CD4-positive, alpha-beta T cell (primary cell): ENCODE measurements around the gene PTPRT. TPM values are rescaled to one million over a fixed set of nuclear protein-coding genes. Genes with fewer than 3 reads are reported as not detected.
"Not testable (repeated sequence)": the region's sequence is repeated elsewhere in the genome, so short reads cannot be mapped to it uniquely, and the experiment has no call there.

Experiments used
- ATAC-seq: fragments of 200-7000 bp; cut with Tn5 transposase; one replicate; pipeline ENCODE4 v1.10.0; 2022; ENCODE audit warnings: mild to moderate bottlenecking; ENCODE audit not compliant: poor library complexity
- CTCF ChIA-PET: fragments of 350-600 bp; sonication (Branson Sonifier 250); formaldehyde crosslinking; loops from one replicate; lab custom pipeline; 2021; ENCODE audit warnings: antibody characterized with exemption, inconsistent platforms; lab: Charles Lee
- POLR2A ChIA-PET: fragments of 350-600 bp; sonication (Branson Sonifier 250); formaldehyde crosslinking; loops from one replicate; lab custom pipeline; 2021; ENCODE audit warnings: antibody characterized with exemption, inconsistent platforms; lab: Charles Lee
- DNase-seq, 14 experiments: peaks; one replicate each; pipeline ENCODE4 v3.0.0-alpha.2; 2013 to 2020; ENCODE audit warnings: mixed read lengths in 2 of 14
- H3K27ac ChIP-seq, 2 donors: one replicate each; pipeline versions ENCODE4 v1.5.1 to v1.7.0; 2013; ENCODE audit warnings: low read length in 2 of 2, low read depth in 1 of 2, mild to moderate bottlenecking in 1 of 2
- H3K27me3 ChIP-seq, 2 experiments: 1 replicate in 1 of 2; 2 replicates in 1 of 2; pipeline versions ENCODE4 v1.6.1 to v1.7.0; 2013; ENCODE audit warnings: low read length in 2 of 2, control low read depth in 1 of 2, mild to moderate bottlenecking in 1 of 2, moderate library complexity in 1 of 2; ENCODE audit not compliant: insufficient read depth in 2 of 2, control insufficient read depth in 1 of 2
- H3K36me3 ChIP-seq: one replicate; pipeline ENCODE4 v1.6.1; 2013; ENCODE audit warnings: low read length, control low read depth; ENCODE audit not compliant: insufficient read depth
- H3K4me1 ChIP-seq: one replicate; pipeline ENCODE4 v1.6.1; 2013; ENCODE audit warnings: low read length, control low read depth; ENCODE audit not compliant: insufficient read depth
- H3K4me3 ChIP-seq: one replicate; pipeline ENCODE4 v1.5.1; 2013; ENCODE audit warnings: mild to moderate bottlenecking, low read length, moderate library complexity
- H3K9me3 ChIP-seq, 2 experiments: 1 replicate in 1 of 2; 2 replicates in 1 of 2; pipeline versions ENCODE4 v1.6.1 to v1.7.0; 2013; ENCODE audit warnings: low read length in 2 of 2, mild to moderate bottlenecking in 2 of 2, control low read depth in 1 of 2, moderate library complexity in 1 of 2; ENCODE audit not compliant: control insufficient read depth in 1 of 2, insufficient read depth in 1 of 2
- H3K27ac Mint-ChIP-seq: one replicate; pipeline ENCODE4 v1.8.0; 2020; ENCODE audit warnings: mixed read lengths
- H3K27me3 Mint-ChIP-seq: one replicate; pipeline ENCODE4 v1.8.0; 2021; ENCODE audit warnings: mixed read lengths
- H3K36me3 Mint-ChIP-seq: one replicate; pipeline ENCODE4 v1.8.0; 2021; ENCODE audit warnings: low read depth, mixed read lengths
- H3K4me1 Mint-ChIP-seq: one replicate; pipeline ENCODE4 v1.8.0; 2021; ENCODE audit warnings: low read depth, mixed read lengths
- H3K4me3 Mint-ChIP-seq: one replicate; pipeline ENCODE4 v1.8.0; 2020; ENCODE audit warnings: mild to moderate bottlenecking, mixed read lengths
- H3K9me3 Mint-ChIP-seq: one replicate; pipeline ENCODE4 v1.8.0; 2020; ENCODE audit warnings: mixed read lengths
- intact Hi-C, 2 experiments: fragments of 100-400 bp; cut with DNase I in 1 of 2; cut with micrococcal nuclease in 1 of 2; formaldehyde crosslinking; loops; one replicate each; pipeline versions ENCODE4 v1.15.1 to v1.9.0; 2023 to 2025; cut with DNase I, micrococcal nuclease
- total RNA-seq, 174 experiments: library from RNA in 2 of 174; stranded (reverse) in 2 of 174; gene quantifications; one replicate each; pipeline ENCODE4 v1.2.3 and lab custom pipeline; 2021 to 2026
- TF ChIP-seq, protein P1 (sequence below): fragments of 200-600 bp; IDR thresholded peaks from one replicate; pipeline ENCODE4 v1.8.0; 2022; ENCODE audit warnings: antibody characterized with exemption, mild to moderate bottlenecking

PTPRT gene
- total RNA-seq, 2 experiments from 2014 or later = not detected

DNA sequence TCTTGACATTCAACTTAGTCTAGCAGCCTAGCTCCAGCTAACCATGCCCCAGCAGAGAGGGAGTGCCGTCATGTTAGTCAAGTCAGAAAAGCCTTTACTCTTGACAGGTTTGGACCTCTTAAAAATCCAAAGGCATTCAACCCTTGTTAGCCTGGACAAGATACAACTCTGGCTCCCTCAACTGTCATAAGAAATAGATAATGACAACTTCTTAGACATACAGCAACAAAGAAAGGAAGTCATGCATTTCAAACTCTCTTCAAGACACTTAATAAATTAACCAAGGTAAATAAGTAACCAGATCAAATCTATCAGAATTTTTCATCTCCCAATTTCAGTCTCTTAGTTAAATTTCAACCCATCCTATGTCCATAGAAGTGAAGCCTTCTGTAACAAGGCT lies 22.7 kb downstream of the PTPRT start:
- Histone ChIP-seq H3K36me3 (no peaks in the 10 kb centered on the region), H3K9me3 (no peaks in the 10 kb centered on the region), H3K27ac (no peak overlapping the region), H3K27me3 (no peaks in the 10 kb centered on the region), H3K4me3 (no peak overlapping the region), H3K4me1 (no peaks in the 10 kb centered on the region)
- Mint-ChIP-seq H3K27me3 (peaks cover 13% of the 10 kb centered on the region), H3K27ac (no peak overlapping the region), H3K4me1 (no peaks in the 10 kb centered on the region), H3K9me3 (peaks cover 2% of the 10 kb centered on the region), H3K4me3 (no peak overlapping the region), H3K36me3 (no peaks in the 10 kb centered on the region)
- ChIA-PET CTCF (no interaction called here), POLR2A (no interaction called here)
- intact Hi-C loops = no loop called here
- DNase-seq (no peak), ATAC-seq (no peak)
- TF ChIP-seq, protein P1, sequence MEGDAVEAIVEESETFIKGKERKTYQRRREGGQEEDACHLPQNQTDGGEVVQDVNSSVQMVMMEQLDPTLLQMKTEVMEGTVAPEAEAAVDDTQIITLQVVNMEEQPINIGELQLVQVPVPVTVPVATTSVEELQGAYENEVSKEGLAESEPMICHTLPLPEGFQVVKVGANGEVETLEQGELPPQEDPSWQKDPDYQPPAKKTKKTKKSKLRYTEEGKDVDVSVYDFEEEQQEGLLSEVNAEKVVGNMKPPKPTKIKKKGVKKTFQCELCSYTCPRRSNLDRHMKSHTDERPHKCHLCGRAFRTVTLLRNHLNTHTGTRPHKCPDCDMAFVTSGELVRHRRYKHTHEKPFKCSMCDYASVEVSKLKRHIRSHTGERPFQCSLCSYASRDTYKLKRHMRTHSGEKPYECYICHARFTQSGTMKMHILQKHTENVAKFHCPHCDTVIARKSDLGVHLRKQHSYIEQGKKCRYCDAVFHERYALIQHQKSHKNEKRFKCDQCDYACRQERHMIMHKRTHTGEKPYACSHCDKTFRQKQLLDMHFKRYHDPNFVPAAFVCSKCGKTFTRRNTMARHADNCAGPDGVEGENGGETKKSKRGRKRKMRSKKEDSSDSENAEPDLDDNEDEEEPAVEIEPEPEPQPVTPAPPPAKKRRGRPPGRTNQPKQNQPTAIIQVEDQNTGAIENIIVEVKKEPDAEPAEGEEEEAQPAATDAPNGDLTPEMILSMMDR = no peak

DNA sequence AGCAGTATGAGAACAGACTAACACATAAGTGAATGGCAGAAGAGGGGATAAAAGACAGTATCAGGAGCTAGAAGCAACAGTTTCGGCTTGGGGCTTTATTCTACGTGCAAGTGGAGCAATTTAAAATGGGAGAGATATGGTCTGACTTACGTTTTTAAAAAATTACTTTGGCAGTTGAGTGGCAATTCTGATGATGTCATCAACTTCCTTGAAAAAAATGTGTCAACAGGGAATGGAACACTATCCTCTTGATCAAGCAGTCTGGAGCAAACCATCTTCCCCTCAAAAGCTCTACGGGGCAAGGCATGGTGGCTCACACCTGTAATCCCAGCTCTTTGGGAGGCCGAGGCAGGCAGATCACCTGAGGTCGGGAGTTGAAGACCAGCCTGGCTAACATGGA lies 24.1 kb downstream of the PTPRT start:
- Mint-ChIP-seq H3K27ac (no peak overlapping the region), H3K4me3 (no peak overlapping the region), H3K9me3 (peaks cover 2% of the 10 kb centered on the region), H3K36me3 (no peaks in the 10 kb centered on the region), H3K27me3 (peaks cover 11% of the 10 kb centered on the region), H3K4me1 (no peaks in the 10 kb centered on the region)
- ATAC-seq (no peak), DNase-seq (no peak)
- Histone ChIP-seq H3K36me3 (no peaks in the 10 kb centered on the region), H3K4me3 (no peak overlapping the region), H3K27ac (no peak overlapping the region), H3K4me1 (no peaks in the 10 kb centered on the region), H3K27me3 (no peaks in the 10 kb centered on the region), H3K9me3 (peaks cover 0 to 3% of the 10 kb centered on the region in 2 experiments)
- intact Hi-C loops = no loop called here
- POLR2A ChIA-PET = no interaction called here
- CTCF ChIA-PET = no interaction called here
- TF ChIP-seq, protein P1 = no peak

DNA sequence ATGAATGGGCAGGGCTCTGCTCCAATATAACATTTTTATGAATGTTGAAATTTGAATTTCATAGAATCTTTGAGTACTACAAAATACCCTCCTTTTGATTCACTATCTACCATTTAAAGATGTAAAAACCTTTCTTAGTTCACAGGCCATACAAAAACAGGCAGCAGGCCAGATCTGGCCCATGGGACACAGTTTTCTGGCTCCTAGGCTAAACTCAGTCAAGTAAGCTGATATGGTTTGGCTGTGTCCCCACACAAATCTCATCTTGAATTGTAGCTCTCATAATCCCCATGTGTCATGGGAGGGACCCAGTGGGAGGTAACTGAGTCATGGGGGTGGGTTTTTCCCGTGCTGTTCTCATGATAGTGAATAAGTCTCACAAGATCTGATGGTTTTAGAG lies 25.0 kb downstream of the PTPRT start:
- H3K27ac ChIP-seq, intact Hi-C loops, POLR2A ChIA-PET, H3K36me3 Mint-ChIP-seq, H3K4me3 Mint-ChIP-seq, H3K4me3 ChIP-seq, H3K27ac Mint-ChIP-seq, H3K9me3 Mint-ChIP-seq, H3K9me3 ChIP-seq, H3K36me3 ChIP-seq, ATAC-seq, DNase-seq, H3K27me3 ChIP-seq, H3K4me1 Mint-ChIP-seq, H3K4me1 ChIP-seq, CTCF ChIA-PET: not testable (repeated sequence)
- peaks cover 11% of the 10 kb centered on the region for H3K27me3 Mint-ChIP-seq

DNA sequence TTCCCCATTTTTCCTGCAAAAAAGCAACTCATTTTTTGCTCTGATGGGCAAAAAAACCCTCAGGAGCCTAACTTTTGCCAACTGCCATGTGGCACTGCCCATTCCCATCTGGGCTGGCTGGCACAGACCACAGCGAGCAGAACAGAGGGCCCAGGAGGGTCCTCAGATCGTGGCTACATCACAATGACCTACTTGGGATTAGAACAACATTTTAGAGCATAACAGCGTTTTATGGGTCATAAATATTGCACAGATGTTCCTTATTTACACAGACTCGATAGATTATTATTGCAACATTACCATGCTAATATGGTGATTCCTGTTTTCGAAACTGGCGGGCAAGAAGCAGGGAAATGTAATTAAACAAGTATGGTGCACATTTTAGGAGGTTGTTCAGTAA lies 28.0 kb downstream of the PTPRT start:
- Mint-ChIP-seq H3K4me1 (no peaks in the 10 kb centered on the region), H3K9me3 (peaks cover 8% of the 10 kb centered on the region), H3K27ac (no peak overlapping the region), H3K27me3 (peaks cover 19% of the 10 kb centered on the region), H3K4me3 (no peak overlapping the region), H3K36me3 (no peaks in the 10 kb centered on the region)
- DNase-seq (no peak), ATAC-seq (no peak)
- H3K27ac ChIP-seq = no peak overlapping the region
- intact Hi-C loops = no loop called here
- no peaks in the 10 kb centered on the region for H3K4me1 ChIP-seq
- ChIA-PET CTCF (no interaction called here), POLR2A (no interaction called here)
- no peak overlapping the region for H3K4me3 ChIP-seq
- no peaks in the 10 kb centered on the region for H3K36me3 ChIP-seq
- peaks cover 0 to 10% of the 10 kb centered on the region in 2 experiments for H3K9me3 ChIP-seq
- TF ChIP-seq, protein P1 = no peak
- no peaks in the 10 kb centered on the region for H3K27me3 ChIP-seq
